ENCODE results near the gene STAG1. TPM values are rescaled to one million over a fixed set of nuclear protein-coding genes. Genes with fewer than 3 reads are reported as not detected.
"Not testable (repeated sequence)": the region's sequence is repeated elsewhere in the genome, so short reads cannot be mapped to it uniquely, and the experiment has no call there.

Gene STAG1
- total RNA-seq, 6 experiments from 2014 or later = 8.2 to 18.5 (median 12.7) TPM

GRCh38 chr3:136516656-136517055 is 235.5 kb downstream of the STAG1 start:
- H3K9me3 ChIP-seq = no peaks in the 10 kb centered on the region
- DNase-seq (no peak), ATAC-seq (no peak)
- H3K36me3 ChIP-seq = peaks cover 0 to 6% (median 0%) of the 10 kb centered on the region in 4 donors
- H3K4me1 ChIP-seq = no peaks in the 10 kb centered on the region
- no peak for TF ChIP-seq POLR2A (IDR thresholded peaks at IDR 0.05)
- TF ChIP-seq, protein P1, sequence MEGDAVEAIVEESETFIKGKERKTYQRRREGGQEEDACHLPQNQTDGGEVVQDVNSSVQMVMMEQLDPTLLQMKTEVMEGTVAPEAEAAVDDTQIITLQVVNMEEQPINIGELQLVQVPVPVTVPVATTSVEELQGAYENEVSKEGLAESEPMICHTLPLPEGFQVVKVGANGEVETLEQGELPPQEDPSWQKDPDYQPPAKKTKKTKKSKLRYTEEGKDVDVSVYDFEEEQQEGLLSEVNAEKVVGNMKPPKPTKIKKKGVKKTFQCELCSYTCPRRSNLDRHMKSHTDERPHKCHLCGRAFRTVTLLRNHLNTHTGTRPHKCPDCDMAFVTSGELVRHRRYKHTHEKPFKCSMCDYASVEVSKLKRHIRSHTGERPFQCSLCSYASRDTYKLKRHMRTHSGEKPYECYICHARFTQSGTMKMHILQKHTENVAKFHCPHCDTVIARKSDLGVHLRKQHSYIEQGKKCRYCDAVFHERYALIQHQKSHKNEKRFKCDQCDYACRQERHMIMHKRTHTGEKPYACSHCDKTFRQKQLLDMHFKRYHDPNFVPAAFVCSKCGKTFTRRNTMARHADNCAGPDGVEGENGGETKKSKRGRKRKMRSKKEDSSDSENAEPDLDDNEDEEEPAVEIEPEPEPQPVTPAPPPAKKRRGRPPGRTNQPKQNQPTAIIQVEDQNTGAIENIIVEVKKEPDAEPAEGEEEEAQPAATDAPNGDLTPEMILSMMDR (IDR thresholded peaks at IDR 0.05) = no peak
- 64% methylated on average over 3 of the region's 3 CpGs for WGBS (ENCODE audit: insufficient coverage, low coverage, low lambda C conversion rate, missing lambda C conversion rate)
- H3K27ac ChIP-seq = no peak overlapping the region
- no peaks in the 10 kb centered on the region for H3K27me3 ChIP-seq
- intact Hi-C loops (cut with DNase I) = no loop called here
- no peak overlapping the region for H3K4me3 ChIP-seq

DNA sequence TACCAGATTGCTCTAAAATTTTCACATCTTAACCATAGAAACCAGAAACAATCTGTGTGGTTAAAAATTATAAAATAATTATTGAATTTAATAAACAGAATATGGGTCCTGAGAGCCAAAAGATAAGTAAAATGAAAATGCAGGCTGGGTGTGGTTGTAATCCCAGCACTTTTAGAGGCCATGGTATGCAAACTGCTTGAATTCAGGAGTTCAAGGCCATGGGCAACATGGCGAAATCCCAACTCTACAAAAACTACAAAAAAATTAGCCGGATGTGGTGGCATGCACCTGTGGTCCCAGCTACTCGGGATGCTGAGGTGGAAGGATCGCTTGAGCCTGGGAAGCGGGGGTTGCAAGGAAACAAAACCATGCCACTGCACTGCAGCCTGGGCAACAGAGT is 236.1 kb downstream of the STAG1 start:
- no peak for ATAC-seq
- Histone ChIP-seq H3K9me3 (no peaks in the 10 kb centered on the region), H3K4me3 (no peak overlapping the region), H3K36me3 (peaks cover 0 to 5% (median 0%) of the 10 kb centered on the region in 4 donors), H3K27ac (no peak overlapping the region), H3K4me1 (no peaks in the 10 kb centered on the region), H3K27me3 (no peaks in the 10 kb centered on the region)
- TF ChIP-seq, protein P1 (IDR thresholded peaks at IDR 0.05) = no peak
- no peak for TF ChIP-seq POLR2A (IDR thresholded peaks at IDR 0.05)
- DNase-seq = no peak
- WGBS (ENCODE audit: insufficient coverage, low coverage, low lambda C conversion rate, missing lambda C conversion rate) = no CpG with 5 or more reads among the region's 5 CpGs
- intact Hi-C loops (cut with DNase I) = no loop called here

DNA sequence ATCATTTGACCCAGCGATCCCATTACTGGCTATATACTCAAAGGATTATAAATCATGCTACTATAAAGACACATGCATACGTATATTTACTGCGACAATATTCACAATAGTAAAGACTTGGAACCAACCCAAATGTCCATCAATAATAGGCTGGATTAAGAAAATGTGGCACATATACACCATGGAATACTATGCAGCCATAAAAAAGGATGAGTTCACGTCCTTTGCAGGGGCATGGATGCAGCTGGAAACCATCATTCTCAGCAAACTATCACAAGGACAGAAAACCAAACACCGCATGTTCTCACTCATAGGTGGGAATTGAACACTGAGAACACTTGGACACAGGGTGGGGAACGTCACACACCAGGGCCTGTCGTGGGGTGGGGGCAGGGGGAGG is 237.6 kb downstream of the STAG1 start:
- intact Hi-C loops (cut with DNase I); H3K9me3 ChIP-seq; ATAC-seq; H3K36me3 ChIP-seq; H3K4me1 ChIP-seq; H3K27me3 ChIP-seq; DNase-seq; H3K4me3 ChIP-seq; H3K27ac ChIP-seq: not testable (repeated sequence)
- WGBS (ENCODE audit: insufficient coverage, low coverage, low lambda C conversion rate, missing lambda C conversion rate) = 95% methylated on average over 7 of the region's 7 CpGs

DNA sequence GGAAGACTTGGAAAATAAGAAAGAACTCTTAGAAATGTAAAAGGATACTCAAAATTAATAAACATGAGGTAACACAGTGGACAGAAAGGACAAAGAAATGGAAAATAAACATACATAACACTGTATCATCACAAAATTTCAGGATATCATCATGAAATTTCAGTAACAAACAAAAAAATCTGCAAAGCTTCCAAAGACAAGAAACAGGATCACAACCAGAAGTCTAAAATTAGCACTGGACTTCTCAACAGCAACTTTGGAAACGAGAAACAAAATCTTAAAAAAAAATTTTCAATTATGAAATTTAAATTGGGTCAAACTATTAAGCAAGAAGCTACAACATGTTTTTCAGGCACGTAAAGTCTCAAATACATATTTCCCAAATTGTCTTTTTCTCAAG is 238.8 kb downstream of the STAG1 start:
- WGBS (ENCODE audit: insufficient coverage, low coverage, low lambda C conversion rate, missing lambda C conversion rate) = 63% methylated on average over 2 of the region's 2 CpGs
- Histone ChIP-seq H3K4me1 (no peaks in the 10 kb centered on the region), H3K27ac (no peak overlapping the region), H3K27me3 (no peaks in the 10 kb centered on the region), H3K36me3 (no peaks in the 10 kb centered on the region), H3K4me3 (no peak overlapping the region), H3K9me3 (no peaks in the 10 kb centered on the region)
- DNase-seq = no peak
- no peak for ATAC-seq
- TF ChIP-seq POLR2A (IDR thresholded peaks at IDR 0.05) = no peak
- TF ChIP-seq, protein P1 (IDR thresholded peaks at IDR 0.05) = no peak
- intact Hi-C loops (cut with DNase I) = no loop called here

DNA sequence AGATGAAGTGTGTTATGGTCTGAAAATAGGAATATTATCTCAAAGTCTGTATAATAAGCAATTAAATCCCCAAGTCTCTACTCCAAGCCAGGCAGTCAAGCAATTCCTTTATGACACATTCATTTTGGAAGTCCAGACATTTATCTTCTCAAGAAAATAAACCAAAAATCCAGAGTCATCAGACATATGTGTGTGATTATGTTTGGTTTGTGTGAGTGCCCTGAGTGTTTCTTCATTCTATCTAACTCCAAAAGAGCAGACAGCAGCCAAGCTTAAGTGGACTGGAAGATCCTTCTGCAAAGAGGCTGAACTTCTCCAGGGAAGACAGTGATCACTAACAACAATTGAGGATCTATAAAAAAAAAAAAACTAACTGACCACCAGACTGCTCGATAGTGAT is 239.8 kb downstream of the STAG1 start:
- Histone ChIP-seq H3K36me3 (no peaks in the 10 kb centered on the region), H3K27ac (no peak overlapping the region), H3K4me1 (no peaks in the 10 kb centered on the region), H3K9me3 (no peaks in the 10 kb centered on the region), H3K4me3 (no peak overlapping the region), H3K27me3 (no peaks in the 10 kb centered on the region)
- WGBS (ENCODE audit: insufficient coverage, low coverage, low lambda C conversion rate, missing lambda C conversion rate) = 80% methylated on average over 1 of the region's 1 CpG
- ATAC-seq = no peak
- intact Hi-C loops (cut with DNase I) = no loop called here
- TF ChIP-seq, protein P1 (IDR thresholded peaks at IDR 0.05) = no peak
- TF ChIP-seq POLR2A (IDR thresholded peaks at IDR 0.05) = no peak
- DNase-seq = no peak
